ENCODE measurements around the gene ANKFY1. TPM values are rescaled to one million over a fixed set of nuclear protein-coding genes. Genes with fewer than 3 reads are reported as not detected.

The ANKFY1 gene
- polyA plus RNA-seq, 1 of the 3 experiments (the other 2 are of a cell fraction), result 29.6 TPM

DNA sequence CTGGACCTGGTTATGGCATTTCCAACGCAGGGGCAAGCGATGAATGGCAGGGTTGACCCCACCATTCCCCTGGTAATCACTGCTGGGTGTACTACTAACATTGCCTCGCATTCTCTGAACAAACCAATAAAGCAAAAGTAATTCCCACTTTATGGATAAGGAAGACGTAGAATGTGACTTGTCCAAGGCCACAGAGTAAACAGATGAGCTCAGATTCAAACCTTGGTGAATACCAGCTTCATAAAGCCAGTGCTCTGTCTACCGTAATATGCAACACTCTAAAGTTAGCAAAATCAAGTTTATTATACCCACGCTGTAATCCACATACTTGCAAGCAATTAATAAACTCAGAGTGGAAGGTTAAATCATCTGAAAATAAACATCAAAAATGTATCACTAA, 59.6 kb downstream of the ANKFY1 start:
- Histone ChIP-seq H3K36me3 (replicated peaks in 1 of 2; ENCODE audit: control insufficient read depth in 1 of 2, insufficient read depth in 2 of 2, low read length in 1 of 2) (peaks cover 36 to 39% of the 10 kb centered on the region in 2 experiments), H3K4me2 (peak overlapping the region; percentile 11; the same call in 1 of the 2 replicates), H2AFZ (ENCODE audit: low read depth) (no peak overlapping the region), H3K4me3 (ENCODE audit: low read depth in 2 of 2, low read length in 1 of 2) (no peak overlapping the region), H3K27ac (ENCODE audit: low read depth in 2 of 2, low read length in 1 of 2) (peak overlapping the region in 1 of 2 experiments; percentile 94; a peak in 2 of 4 replicates), H3K79me2 (ENCODE audit: insufficient read depth) (peaks cover 15% of the 10 kb centered on the region; the same call in 1 of the 2 replicates), H3K9me2 (no peaks in the 10 kb centered on the region), H3K27me3 (ENCODE audit: insufficient read depth) (no peaks in the 10 kb centered on the region), H3K9ac (peak overlapping the region; percentile 44), H3K4me1 (ENCODE audit: control insufficient read depth in 1 of 2, insufficient read depth in 2 of 2, low read depth in 1 of 2, low read length in 1 of 2) (peaks cover 0 to 15% of the 10 kb centered on the region in 2 experiments; a peak in 2 of 4 replicates), H3F3A (replicated peaks; ENCODE audit: insufficient read depth) (peaks cover 33% of the 10 kb centered on the region), H3K9me3 (no peaks in the 10 kb centered on the region), H4K20me1 (ENCODE audit: insufficient read depth) (0 out of 2 replicates have a peak, but pooled peaks cover 6% of the 10 kb centered on the region)
- ChIA-PET POLR2A (no interaction called here), CTCF (interaction anchor here (1.1 kb wide), 1 partner anchor 45 kb away, joined by 3 read pairs; no protein-coding TSS in a partner anchor)
- DNase-seq, result no peak
- TF ChIP-seq MXI1 (IDR thresholded peaks at IDR 0.05; ENCODE audit: low read depth, low read length) (no peak), FOSL2 (IDR thresholded peaks at IDR 0.05; ENCODE audit: borderline replicate concordance, low read depth) (no peak), FOXJ3 (CRISPR knock-in tag; IDR thresholded peaks at IDR 0.05) (no peak), YY1 (IDR thresholded peaks at IDR 0.05; ENCODE audit: low read depth) (no peak), SMC3 (IDR thresholded peaks at IDR 0.05; ENCODE audit: low read depth, low read length) (no peak), RFX5 (IDR thresholded peaks at IDR 0.05; ENCODE audit: low read length) (no peak), EP300 (IDR thresholded peaks at IDR 0.05; ENCODE audit: borderline replicate concordance in 1 of 2, low read depth in 1 of 2, low read length in 1 of 2) (no peak)
- TF ChIP-seq, protein P1, sequence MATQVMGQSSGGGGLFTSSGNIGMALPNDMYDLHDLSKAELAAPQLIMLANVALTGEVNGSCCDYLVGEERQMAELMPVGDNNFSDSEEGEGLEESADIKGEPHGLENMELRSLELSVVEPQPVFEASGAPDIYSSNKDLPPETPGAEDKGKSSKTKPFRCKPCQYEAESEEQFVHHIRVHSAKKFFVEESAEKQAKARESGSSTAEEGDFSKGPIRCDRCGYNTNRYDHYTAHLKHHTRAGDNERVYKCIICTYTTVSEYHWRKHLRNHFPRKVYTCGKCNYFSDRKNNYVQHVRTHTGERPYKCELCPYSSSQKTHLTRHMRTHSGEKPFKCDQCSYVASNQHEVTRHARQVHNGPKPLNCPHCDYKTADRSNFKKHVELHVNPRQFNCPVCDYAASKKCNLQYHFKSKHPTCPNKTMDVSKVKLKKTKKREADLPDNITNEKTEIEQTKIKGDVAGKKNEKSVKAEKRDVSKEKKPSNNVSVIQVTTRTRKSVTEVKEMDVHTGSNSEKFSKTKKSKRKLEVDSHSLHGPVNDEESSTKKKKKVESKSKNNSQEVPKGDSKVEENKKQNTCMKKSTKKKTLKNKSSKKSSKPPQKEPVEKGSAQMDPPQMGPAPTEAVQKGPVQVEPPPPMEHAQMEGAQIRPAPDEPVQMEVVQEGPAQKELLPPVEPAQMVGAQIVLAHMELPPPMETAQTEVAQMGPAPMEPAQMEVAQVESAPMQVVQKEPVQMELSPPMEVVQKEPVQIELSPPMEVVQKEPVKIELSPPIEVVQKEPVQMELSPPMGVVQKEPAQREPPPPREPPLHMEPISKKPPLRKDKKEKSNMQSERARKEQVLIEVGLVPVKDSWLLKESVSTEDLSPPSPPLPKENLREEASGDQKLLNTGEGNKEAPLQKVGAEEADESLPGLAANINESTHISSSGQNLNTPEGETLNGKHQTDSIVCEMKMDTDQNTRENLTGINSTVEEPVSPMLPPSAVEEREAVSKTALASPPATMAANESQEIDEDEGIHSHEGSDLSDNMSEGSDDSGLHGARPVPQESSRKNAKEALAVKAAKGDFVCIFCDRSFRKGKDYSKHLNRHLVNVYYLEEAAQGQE (IDR thresholded peaks at IDR 0.05; ENCODE audit: low read depth, low read length), result no peak
- WGBS (ENCODE audit: low lambda C conversion rate), result 89% methylated on average over 6 of the region's 6 CpGs

DNA sequence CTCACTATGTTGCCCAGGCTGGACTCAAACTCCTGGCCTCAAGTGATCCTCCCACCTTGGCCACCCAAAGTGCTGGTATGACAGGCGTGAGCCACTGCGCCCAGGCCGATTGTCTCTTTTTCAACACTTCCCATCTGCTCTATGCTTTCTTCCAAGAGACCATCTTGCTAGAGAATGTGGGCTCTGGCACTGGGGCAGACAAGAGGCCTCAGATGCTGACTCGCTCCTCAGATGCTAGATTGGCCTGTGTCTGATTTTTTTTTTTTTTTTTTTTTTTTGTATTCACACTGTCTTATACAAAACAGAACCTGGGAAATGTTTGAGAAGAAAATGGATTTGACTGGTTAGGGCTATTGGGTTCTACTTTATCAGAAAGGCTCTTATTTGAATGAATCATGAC, 62.6 kb downstream of the ANKFY1 start:
- ChIA-PET CTCF (interaction anchor here (1.3 to 2.6 kb wide), 11 partner anchors 9 to 219 kb away, joined by 4 to 18 read pairs (median 6); no protein-coding TSS in a partner anchor), POLR2A (no interaction called here)
- no peaks in the 10 kb centered on the region for H3K9me3 ChIP-seq
- H3K79me2 ChIP-seq (ENCODE audit: insufficient read depth), result peaks cover 4% of the 10 kb centered on the region; the same call in 1 of the 2 replicates
- WGBS (ENCODE audit: low lambda C conversion rate), result 91% methylated on average over 4 of the region's 4 CpGs
- TF ChIP-seq TCF12 (IDR thresholded peaks at IDR 0.05) (0 out of 2 replicates have a peak, but pooled peaks have one; percentile 29), FOXM1 (IDR thresholded peaks at IDR 0.05; ENCODE audit: low read depth) (no peak), RXRA (IDR thresholded peaks at IDR 0.05; ENCODE audit: borderline replicate concordance, low read depth) (no peak), CHD2 (IDR thresholded peaks at IDR 0.05; ENCODE audit: low read length, partially characterized antibody) (no peak), FOXJ3 (CRISPR knock-in tag; IDR thresholded peaks at IDR 0.05) (no peak), FOSL2 (IDR thresholded peaks at IDR 0.05; ENCODE audit: borderline replicate concordance, low read depth) (peak; percentile 26; the same call in 1 of the 2 replicates)
- TF ChIP-seq, protein P2, sequence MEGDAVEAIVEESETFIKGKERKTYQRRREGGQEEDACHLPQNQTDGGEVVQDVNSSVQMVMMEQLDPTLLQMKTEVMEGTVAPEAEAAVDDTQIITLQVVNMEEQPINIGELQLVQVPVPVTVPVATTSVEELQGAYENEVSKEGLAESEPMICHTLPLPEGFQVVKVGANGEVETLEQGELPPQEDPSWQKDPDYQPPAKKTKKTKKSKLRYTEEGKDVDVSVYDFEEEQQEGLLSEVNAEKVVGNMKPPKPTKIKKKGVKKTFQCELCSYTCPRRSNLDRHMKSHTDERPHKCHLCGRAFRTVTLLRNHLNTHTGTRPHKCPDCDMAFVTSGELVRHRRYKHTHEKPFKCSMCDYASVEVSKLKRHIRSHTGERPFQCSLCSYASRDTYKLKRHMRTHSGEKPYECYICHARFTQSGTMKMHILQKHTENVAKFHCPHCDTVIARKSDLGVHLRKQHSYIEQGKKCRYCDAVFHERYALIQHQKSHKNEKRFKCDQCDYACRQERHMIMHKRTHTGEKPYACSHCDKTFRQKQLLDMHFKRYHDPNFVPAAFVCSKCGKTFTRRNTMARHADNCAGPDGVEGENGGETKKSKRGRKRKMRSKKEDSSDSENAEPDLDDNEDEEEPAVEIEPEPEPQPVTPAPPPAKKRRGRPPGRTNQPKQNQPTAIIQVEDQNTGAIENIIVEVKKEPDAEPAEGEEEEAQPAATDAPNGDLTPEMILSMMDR (IDR thresholded peaks at IDR 0.05), result no peak
- TF ChIP-seq, protein P3, sequence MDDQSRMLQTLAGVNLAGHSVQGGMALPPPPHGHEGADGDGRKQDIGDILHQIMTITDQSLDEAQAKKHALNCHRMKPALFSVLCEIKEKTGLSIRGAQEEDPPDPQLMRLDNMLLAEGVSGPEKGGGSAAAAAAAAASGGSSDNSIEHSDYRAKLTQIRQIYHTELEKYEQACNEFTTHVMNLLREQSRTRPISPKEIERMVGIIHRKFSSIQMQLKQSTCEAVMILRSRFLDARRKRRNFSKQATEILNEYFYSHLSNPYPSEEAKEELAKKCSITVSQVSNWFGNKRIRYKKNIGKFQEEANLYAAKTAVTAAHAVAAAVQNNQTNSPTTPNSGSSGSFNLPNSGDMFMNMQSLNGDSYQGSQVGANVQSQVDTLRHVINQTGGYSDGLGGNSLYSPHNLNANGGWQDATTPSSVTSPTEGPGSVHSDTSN (IDR thresholded peaks at IDR 0.05), result 0 out of 2 replicates have a peak, but pooled peaks have one; percentile 5
- H4K20me1 ChIP-seq (ENCODE audit: insufficient read depth), result 0 out of 2 replicates have a peak, but pooled peaks cover 6% of the 10 kb centered on the region
- H3K27ac ChIP-seq (ENCODE audit: low read depth in 2 of 2, low read length in 1 of 2), result peak overlapping the region in 1 of 2 experiments; percentile 55; a peak in 1 of 4 replicates
- peaks cover 13 to 18% of the 10 kb centered on the region in 2 experiments for H3K36me3 ChIP-seq (replicated peaks in 1 of 2; ENCODE audit: control insufficient read depth in 1 of 2, insufficient read depth in 2 of 2, low read length in 1 of 2)
- no peaks in the 10 kb centered on the region for H3K27me3 ChIP-seq (ENCODE audit: insufficient read depth)
- no peak overlapping the region for H2AFZ ChIP-seq (ENCODE audit: low read depth)
- no peak overlapping the region for H3K4me2 ChIP-seq
- peaks cover 0 to 14% of the 10 kb centered on the region in 2 experiments; a peak in 2 of 4 replicates for H3K4me1 ChIP-seq (ENCODE audit: control insufficient read depth in 1 of 2, insufficient read depth in 2 of 2, low read depth in 1 of 2, low read length in 1 of 2)
- DNase-seq, result no peak
- no peak overlapping the region for H3K4me3 ChIP-seq (ENCODE audit: low read depth in 2 of 2, low read length in 1 of 2)
- H3F3A ChIP-seq (replicated peaks; ENCODE audit: insufficient read depth), result peaks cover 27% of the 10 kb centered on the region
- no peaks in the 10 kb centered on the region for H3K9me2 ChIP-seq
- no peak overlapping the region for H3K9ac ChIP-seq

All from SK-N-SH (cell line).